Esophagus muscularis mucosa (tissue), 3 donors: ENCODE results near the gene ANO10.

Experiments used
- EP300 ChIP-seq: sonication (generic); formaldehyde crosslinking; IDR thresholded peaks from one replicate; pipeline ENCODE4 v1.6.1; 2017; ENCODE audit warnings: antibody characterized with exemption
- TF ChIP-seq, protein P1 (sequence below), 3 experiments: fragments of 200-600 bp in 2 of 3; fragments of 450-650 bp in 1 of 3; sonication (generic) in 2 of 3; IDR thresholded peaks; one replicate each; pipeline ENCODE4 v1.5.1; 2017 to 2019; ENCODE audit warnings: antibody characterized with exemption in 3 of 3, mild to moderate bottlenecking in 2 of 3, moderate library complexity in 1 of 3

DNA sequence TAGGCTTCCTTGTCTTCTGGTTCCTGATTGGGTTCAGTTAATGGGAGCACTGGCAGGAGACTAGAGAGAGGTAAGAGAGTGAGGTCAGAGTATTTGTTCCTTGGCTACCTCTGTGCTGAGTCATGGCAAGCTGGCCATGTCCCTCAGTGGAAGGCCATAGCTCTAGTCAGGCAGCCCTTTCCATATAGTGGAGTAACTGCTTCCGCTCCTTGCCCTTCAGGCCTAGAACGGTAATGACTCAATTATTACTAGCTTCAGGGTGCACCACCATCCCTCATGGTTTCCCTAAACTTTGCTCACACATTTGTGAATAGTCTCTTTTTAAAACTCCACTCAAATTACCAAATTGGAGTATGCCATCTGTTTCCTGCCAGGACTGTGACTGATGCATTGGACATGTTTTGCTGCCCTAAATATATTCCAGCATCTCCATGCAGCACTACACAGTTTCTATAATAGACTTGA lies 10.5 kb upstream of the ANO10 start:
- TF ChIP-seq, protein P1, sequence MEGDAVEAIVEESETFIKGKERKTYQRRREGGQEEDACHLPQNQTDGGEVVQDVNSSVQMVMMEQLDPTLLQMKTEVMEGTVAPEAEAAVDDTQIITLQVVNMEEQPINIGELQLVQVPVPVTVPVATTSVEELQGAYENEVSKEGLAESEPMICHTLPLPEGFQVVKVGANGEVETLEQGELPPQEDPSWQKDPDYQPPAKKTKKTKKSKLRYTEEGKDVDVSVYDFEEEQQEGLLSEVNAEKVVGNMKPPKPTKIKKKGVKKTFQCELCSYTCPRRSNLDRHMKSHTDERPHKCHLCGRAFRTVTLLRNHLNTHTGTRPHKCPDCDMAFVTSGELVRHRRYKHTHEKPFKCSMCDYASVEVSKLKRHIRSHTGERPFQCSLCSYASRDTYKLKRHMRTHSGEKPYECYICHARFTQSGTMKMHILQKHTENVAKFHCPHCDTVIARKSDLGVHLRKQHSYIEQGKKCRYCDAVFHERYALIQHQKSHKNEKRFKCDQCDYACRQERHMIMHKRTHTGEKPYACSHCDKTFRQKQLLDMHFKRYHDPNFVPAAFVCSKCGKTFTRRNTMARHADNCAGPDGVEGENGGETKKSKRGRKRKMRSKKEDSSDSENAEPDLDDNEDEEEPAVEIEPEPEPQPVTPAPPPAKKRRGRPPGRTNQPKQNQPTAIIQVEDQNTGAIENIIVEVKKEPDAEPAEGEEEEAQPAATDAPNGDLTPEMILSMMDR (IDR thresholded peaks at IDR 0.05) = no peak
- TF ChIP-seq EP300 = no peak
